Measurements from ENCODE around the gene REG3G.
"Not testable (repeated sequence)": the region's sequence is repeated elsewhere in the genome, so short reads cannot be mapped to it uniquely, and the experiment has no call there.

REG3G gene

DNA sequence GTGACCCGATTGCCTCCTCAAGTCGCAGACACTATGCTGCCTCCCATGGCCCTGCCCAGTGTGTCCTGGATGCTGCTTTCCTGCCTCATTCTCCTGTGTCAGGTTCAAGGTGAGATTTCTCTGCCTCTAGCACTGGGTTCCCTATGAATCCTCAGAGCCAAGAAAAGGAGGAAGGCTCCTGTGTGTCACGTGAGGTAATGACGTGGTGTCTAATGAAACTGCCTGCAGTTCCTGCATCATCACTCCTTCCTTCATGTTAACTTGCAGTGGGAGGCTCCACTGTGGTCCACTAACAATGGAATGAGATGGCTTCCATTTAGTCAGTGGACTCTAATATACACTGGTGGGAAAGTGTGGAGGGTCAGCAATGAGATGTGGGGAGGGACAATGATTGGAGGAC lies 559 bp downstream of the REG3G start:
- DNase-seq, result no peak

DNA sequence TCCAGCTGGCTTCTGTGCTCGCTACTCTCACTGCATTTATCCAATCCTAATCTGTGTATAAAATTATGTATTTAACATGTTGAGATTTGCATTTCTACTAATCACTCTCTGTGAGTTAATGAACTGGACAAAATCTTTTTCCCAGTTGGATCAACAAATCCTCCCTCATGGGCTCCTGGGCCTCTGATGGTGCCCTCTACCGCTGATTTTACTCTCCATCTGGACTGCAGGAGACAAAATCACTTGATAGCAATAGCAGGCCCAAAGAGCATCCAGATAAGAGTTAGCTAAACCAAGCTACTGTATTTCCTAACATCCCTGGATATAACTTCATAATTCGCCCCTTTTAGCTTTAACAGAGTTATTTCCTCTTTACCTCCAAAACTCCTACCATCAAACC lies 14.4 kb downstream of the REG3G start:
- DNase-seq, result no peak

DNA sequence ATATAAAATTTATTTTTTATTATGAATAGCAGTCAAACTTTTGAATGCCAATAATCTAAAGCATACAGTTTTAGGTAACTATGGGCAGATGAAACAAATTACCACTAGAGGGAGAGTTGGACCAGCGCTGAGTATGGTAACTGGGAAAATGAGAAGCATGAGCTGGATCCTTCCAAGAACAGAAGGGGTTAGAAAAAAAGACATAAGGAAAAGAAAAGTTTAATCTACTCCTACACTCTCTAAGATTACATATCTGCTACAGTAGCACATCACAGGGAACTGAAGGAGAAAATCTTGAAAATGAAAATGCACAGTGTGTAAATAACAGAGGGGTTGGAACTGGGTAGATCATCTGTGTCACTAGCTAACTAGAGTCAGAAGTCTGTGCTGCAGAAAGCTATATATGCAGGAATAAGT lies 15.5 kb downstream of the REG3G start:
- DNase-seq, result no peak

DNA sequence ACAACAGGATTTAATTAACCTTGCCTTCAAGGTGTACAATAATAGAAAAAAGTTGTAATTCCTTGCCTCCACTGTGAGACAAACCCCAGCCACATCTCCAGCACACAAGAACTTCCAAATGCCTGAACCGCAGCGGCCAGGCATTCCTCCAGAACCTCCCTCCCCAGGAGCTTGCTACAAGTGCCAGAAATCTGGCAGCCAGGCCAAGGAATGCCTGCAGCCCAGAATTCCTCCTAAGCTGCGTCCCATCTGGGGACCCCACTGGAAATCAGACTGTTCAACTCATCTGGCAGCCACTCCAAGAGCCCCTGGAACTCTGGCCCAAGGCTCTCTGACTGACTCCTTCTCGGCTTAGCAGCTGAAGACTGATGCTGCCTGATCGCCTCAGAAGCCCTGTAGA lies 28.0 kb downstream of the REG3G start:
- DNase-seq, result not testable (repeated sequence)

DNA sequence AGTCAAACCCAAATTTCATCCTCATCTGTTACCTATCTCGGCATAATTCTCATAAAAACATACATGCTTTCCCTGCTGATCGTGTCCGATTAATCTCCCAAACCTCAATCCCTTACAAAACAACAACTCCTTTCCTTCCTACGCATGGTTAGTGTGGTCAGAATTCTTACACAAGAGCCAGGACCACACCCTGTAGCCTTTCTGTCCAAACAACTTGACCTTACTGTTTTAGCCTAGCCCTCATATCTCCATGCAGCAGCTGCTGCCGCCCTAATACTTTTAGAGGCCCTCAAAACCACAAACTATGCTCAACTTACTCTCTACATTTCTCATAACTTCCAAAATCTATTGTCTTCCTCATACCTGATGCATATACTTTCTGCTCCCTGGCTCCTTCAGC lies 29.3 kb downstream of the REG3G start:
- not testable (repeated sequence) for DNase-seq

DNA sequence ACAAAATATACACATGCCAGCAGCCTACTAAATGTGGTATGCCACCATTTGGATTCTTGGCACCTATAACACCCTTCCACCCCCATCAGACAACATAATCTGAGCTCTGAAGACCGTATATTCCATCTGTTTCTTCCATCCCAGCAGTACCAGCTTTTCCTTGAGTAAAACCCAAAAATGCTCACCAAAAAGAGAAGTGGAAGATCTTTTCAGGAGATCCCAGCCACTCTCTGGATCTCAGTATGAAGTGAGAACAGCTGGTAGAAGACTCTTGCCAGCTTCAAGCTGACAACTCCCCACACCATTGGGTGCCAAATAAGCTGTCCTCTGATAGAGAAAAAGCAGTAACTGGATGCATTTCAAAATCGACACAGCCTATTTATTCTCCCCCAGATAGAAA lies 39.7 kb downstream of the REG3G start:
- no peak for DNase-seq

DNA sequence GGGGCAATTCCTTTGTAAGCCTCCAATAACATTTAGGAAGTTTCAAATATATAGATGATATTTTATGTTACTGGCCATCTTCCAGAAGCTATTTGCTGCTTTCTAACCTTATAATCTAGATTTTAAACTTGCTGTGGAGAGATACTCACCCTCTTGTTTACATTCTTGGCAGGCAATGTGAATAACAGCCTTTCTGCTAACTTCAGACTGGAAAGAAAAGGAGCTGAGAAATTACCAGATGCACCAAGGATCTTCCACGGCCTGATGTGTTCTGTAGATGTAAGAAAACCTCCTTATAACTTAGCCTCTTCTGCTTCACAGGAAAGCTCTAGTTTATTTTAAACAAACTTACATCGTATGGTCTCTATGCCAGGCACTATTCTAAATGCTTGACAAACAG lies 45.6 kb downstream of the REG3G start:
- DNase-seq, result no peak
